Cardiac atrium fibroblast (primary cell): ENCODE results near the gene MAP1B. TPM values are rescaled to one million over a fixed set of nuclear protein-coding genes. Genes with fewer than 3 reads are reported as not detected.

ENCODE experiments used
- total RNA-seq: library from RNA; depleted of rRNA; stranded (reverse); fragments of >200 nt; gene quantifications from 2 replicates; pipeline ENCODE4 v1.2.3, GENCODE V29; 2015

The MAP1B gene
- total RNA-seq: 82.1 and 210 TPM in 2 replicates

DNA sequence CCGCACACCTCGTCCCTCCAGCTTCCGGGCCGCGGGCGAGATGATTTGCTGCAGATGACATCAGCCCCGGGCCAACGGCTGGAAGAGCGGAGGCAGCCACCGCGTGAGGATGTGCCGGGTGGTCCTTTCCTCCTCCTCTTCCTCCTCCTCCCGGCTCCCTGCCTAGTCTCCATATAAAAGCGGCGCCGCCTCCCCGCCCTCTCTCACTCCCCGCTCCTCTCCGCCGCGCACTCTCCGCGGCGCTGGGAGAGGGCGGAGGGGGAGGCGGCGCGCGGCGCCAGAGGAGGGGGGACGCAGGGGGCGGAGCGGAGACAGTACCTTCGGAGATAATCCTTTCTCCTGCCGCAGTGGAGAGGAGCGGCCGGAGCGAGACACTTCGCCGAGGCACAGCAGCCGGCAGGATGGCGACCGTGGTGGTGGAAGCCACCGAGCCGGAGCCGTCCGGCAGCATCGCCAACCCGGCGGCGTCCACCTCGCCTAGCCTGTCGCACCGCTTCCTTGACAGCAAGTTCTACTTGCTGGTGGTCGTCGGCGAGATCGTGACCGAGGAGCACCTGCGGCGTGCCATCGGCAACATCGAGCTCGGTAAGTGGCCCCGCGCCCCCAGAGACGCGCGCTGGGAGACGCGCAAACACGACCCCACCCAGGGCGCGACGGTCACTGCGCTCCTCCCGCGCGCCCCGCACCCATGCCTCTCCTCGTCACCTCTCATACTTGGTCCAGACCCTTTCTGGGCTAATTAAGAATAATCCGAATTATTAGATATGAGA lies at the start of gene MAP1B:
TSS of gene MAP1B (plus strand) at position 345 of the 770 bp plus-strand sequence. CDS start at position 402, 57 bp downstream.

Other genes with a start within 250 kb of the MAP1B start
- gene MRPS27, start 212.8 kb downstream of the MAP1B start, total RNA-seq: 47.5 and 50.7 TPM in 2 replicates
- 7.0 and 11.0 TPM in 2 replicates for gene PTCD2, start 212.9 kb downstream of the MAP1B start, total RNA-seq